ENCODE results near the gene RASA3.
A peak's percentile ranks its signal among the peaks of the same experiment; 100 is the strongest.

RASA3 gene

DNA sequence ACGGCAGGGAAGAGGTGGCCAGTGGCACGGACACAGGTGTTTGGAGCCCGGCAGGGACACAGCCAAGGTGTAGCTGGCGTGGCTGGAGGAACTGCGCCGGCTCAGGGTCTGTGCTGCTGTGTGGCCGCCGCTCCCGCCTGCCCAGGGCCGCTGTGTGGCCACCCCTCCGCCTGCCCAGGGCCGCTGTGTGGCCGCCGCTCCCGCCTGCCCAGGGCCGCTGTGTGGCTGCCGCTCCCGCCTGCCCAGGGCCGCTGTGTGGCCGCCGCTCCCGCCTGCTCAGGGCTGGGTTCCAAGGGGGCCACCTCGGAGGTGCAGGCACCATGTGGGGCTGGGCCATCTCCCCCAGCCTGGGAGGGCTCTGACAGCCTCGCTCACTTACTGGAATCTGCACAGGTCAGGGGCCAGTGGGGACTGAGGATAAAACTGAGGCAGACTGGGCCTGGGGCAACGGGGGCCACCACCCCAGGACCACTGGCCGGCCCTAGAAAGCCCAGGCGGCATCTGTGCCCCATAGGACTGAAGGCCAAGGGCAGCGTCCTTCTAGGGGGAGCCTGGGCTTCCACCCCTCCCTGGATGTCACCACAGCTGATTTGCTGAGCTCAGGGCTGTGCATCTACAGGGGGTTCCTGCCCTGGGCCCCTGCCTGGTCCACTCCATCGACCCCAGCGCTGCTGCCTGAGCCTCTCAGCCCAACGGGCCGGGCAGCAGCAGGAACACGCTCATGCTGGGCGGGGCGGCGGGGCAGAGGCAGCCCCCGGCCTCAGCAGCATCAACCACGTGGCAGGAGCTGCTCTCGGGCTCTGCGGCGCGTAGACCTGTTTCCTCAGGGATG is 180.1 kb downstream of the RASA3 start:
- Histone ChIP-seq H3K36me3 (ENCODE audit: insufficient read depth, low read length) (no peaks in the 10 kb centered on the region), H4K20me1 (ENCODE audit: insufficient read depth, low read length) (peaks cover 3% of the 10 kb centered on the region; the same call in 1 of the 2 replicates), H3K27me3 (ENCODE audit: insufficient read depth, low read length, poor library complexity) (no peaks in the 10 kb centered on the region), H2AFZ (ENCODE audit: low read depth, low read length) (no peak overlapping the region), H3K9me3 (ENCODE audit: insufficient read depth, low read length, severe bottlenecking) (no peaks in the 10 kb centered on the region), H3K9ac (ENCODE audit: low read depth, low read length) (no peak overlapping the region), H3K79me2 (ENCODE audit: insufficient read depth, low read length) (no peaks in the 10 kb centered on the region), H3K4me3 (ENCODE audit: low read depth in 1 of 2, low read length in 2 of 2) (no peak overlapping the region), H3K4me1 (ENCODE audit: insufficient read depth, low read length) (no peaks in the 10 kb centered on the region), H3K4me2 (ENCODE audit: insufficient read depth, low read length) (no peak overlapping the region), H3K27ac (ENCODE audit: low read length) (no peak overlapping the region)
- no peak for TF ChIP-seq EZH2 (IDR thresholded peaks at IDR 0.05; ENCODE audit: borderline replicate concordance, low read depth, low read length, severe bottlenecking)
- TF ChIP-seq, protein P1, sequence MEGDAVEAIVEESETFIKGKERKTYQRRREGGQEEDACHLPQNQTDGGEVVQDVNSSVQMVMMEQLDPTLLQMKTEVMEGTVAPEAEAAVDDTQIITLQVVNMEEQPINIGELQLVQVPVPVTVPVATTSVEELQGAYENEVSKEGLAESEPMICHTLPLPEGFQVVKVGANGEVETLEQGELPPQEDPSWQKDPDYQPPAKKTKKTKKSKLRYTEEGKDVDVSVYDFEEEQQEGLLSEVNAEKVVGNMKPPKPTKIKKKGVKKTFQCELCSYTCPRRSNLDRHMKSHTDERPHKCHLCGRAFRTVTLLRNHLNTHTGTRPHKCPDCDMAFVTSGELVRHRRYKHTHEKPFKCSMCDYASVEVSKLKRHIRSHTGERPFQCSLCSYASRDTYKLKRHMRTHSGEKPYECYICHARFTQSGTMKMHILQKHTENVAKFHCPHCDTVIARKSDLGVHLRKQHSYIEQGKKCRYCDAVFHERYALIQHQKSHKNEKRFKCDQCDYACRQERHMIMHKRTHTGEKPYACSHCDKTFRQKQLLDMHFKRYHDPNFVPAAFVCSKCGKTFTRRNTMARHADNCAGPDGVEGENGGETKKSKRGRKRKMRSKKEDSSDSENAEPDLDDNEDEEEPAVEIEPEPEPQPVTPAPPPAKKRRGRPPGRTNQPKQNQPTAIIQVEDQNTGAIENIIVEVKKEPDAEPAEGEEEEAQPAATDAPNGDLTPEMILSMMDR (IDR thresholded peaks at IDR 0.05; ENCODE audit: borderline replicate concordance, extremely low read depth, low read length, poor library complexity, severe bottlenecking): no peak
- ATAC-seq (ENCODE audit: insufficient read depth, low read depth) (no peak), DNase-seq (no peak)

DNA sequence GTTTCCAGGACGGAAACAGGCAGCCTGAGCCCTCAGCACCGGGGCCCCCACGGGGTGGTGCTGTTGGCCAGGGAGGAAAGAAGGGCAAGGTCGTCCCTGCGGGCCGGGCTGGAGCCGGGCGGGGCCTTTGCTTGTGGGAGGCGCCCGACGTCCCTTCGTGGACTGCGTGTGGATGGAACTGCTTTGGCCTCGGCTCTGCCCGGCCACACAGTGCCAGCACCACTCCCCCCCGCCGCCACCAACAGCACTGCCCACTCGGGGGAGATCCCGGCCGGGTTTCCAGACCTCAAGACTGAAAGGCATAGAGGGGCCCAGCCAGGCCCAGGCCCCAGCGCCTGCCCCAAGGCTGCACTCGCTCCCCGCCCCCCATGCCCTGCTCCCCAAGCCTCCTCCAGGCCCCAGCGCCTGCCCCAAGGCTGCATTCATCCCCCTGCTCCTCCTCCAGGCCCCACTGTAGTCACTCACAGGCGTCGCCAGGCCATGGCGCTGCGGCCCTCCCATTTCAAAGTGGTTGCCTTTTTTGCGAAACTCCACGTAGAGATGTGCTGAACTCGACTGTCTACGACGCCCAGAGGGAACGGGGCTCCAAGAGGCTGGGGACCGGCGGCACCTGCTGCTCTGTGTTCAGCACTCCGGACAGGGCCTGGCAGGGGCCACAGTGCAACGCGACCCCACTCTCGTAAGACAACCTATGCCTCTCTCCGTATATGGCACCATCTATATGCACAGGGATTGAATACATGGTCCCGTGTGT is 181.0 kb downstream of the RASA3 start:
- DNase-seq: peak; percentile 19

GRCh38 chr13:113950451-113951245 is 181.8 kb downstream of the RASA3 start:
- H2AFZ ChIP-seq (ENCODE audit: low read depth, low read length): no peak overlapping the region
- H4K20me1 ChIP-seq (ENCODE audit: insufficient read depth, low read length): peaks cover 3% of the 10 kb centered on the region; the same call in 1 of the 2 replicates
- ATAC-seq (ENCODE audit: insufficient read depth, low read depth) (0 out of 3 replicates have a peak, but pooled peaks have one; percentile 18), DNase-seq (no peak)
- H3K36me3 ChIP-seq (ENCODE audit: insufficient read depth, low read length): no peaks in the 10 kb centered on the region
- H3K4me2 ChIP-seq (ENCODE audit: insufficient read depth, low read length): no peak overlapping the region
- H3K27ac ChIP-seq (ENCODE audit: low read length): no peak overlapping the region
- no peak overlapping the region for H3K4me3 ChIP-seq (ENCODE audit: low read depth in 1 of 2, low read length in 2 of 2)
- no peaks in the 10 kb centered on the region for H3K27me3 ChIP-seq (ENCODE audit: insufficient read depth, low read length, poor library complexity)
- TF ChIP-seq, protein P1 (IDR thresholded peaks at IDR 0.05; ENCODE audit: borderline replicate concordance, extremely low read depth, low read length, poor library complexity, severe bottlenecking): no peak
- no peak for TF ChIP-seq EZH2 (IDR thresholded peaks at IDR 0.05; ENCODE audit: borderline replicate concordance, low read depth, low read length, severe bottlenecking)
- H3K9me3 ChIP-seq (ENCODE audit: insufficient read depth, low read length, severe bottlenecking): no peaks in the 10 kb centered on the region
- no peak overlapping the region for H3K9ac ChIP-seq (ENCODE audit: low read depth, low read length)
- H3K79me2 ChIP-seq (ENCODE audit: insufficient read depth, low read length): no peaks in the 10 kb centered on the region
- no peaks in the 10 kb centered on the region for H3K4me1 ChIP-seq (ENCODE audit: insufficient read depth, low read length)

More for the DNA sequence above, 181.0 kb downstream of the RASA3 start:
- Histone ChIP-seq H3K79me2 (ENCODE audit: insufficient read depth, low read length) (no peaks in the 10 kb centered on the region), H2AFZ (ENCODE audit: low read depth, low read length) (no peak overlapping the region), H3K9me3 (ENCODE audit: insufficient read depth, low read length, severe bottlenecking) (no peaks in the 10 kb centered on the region), H3K9ac (ENCODE audit: low read depth, low read length) (no peak overlapping the region), H3K27me3 (ENCODE audit: insufficient read depth, low read length, poor library complexity) (no peaks in the 10 kb centered on the region), H3K36me3 (ENCODE audit: insufficient read depth, low read length) (no peaks in the 10 kb centered on the region), H3K4me3 (ENCODE audit: low read depth in 1 of 2, low read length in 2 of 2) (no peak overlapping the region), H4K20me1 (ENCODE audit: insufficient read depth, low read length) (peaks cover 3% of the 10 kb centered on the region; the same call in 1 of the 2 replicates), H3K4me2 (ENCODE audit: insufficient read depth, low read length) (no peak overlapping the region), H3K4me1 (ENCODE audit: insufficient read depth, low read length) (no peaks in the 10 kb centered on the region), H3K27ac (ENCODE audit: low read length) (no peak overlapping the region)
- no peak for TF ChIP-seq EZH2 (IDR thresholded peaks at IDR 0.05; ENCODE audit: borderline replicate concordance, low read depth, low read length, severe bottlenecking)
- TF ChIP-seq, protein P1 (IDR thresholded peaks at IDR 0.05; ENCODE audit: borderline replicate concordance, extremely low read depth, low read length, poor library complexity, severe bottlenecking): peak; percentile 25
- 0 out of 3 replicates have a peak, but pooled peaks have one; percentile 39 for ATAC-seq (ENCODE audit: insufficient read depth, low read depth)

Data from DND-41 (cell line).